NCI-H1436 treated with DMSO at 0.1 percent for 48 hours (cell line): ENCODE data around the gene KREMEN1.
A peak's percentile ranks its signal among the peaks of the same experiment; 100 is the strongest.

ENCODE experiments used
- DNase-seq: peaks from one replicate; lab custom pipeline; 2025; lab: John Stamatoyannopoulos, UW

KREMEN1 gene

GRCh38 chr22:29048822-29049654 is 23.8 kb upstream of the KREMEN1 start:
- DNase-seq, result no peak

GRCh38 chr22:29049655-29050263 is 23.1 kb upstream of the KREMEN1 start:
- DNase-seq, result no peak

- no peak for DNase-seq
These were observed 22.4 kb upstream of the KREMEN1 start for GRCh38 chr22:29050457-29050856.

- DNase-seq, result no peak
These were observed 19.7 kb upstream of the KREMEN1 start for GRCh38 chr22:29053048-29053702.

GRCh38 chr22:29054251-29054767 is 18.5 kb upstream of the KREMEN1 start:
- DNase-seq, result no peak

GRCh38 chr22:29055192-29055830 is 17.5 kb upstream of the KREMEN1 start:
- DNase-seq, result no peak

GRCh38 chr22:29056472-29056871 is 16.4 kb upstream of the KREMEN1 start:
- DNase-seq, result no peak

GRCh38 chr22:29060251-29060869 is 12.5 kb upstream of the KREMEN1 start:
- no peak for DNase-seq

GRCh38 chr22:29060931-29061330 is 11.9 kb upstream of the KREMEN1 start:
- DNase-seq, result no peak

GRCh38 chr22:29061773-29062172 is 11.1 kb upstream of the KREMEN1 start, which contains the start of gene C22orf31:
Gene C22orf31, minus strand, starts transcription at chr22:29061831. Its CDS starts 39 bp downstream, at chr22:29061792.
- no peak for DNase-seq

GRCh38 chr22:29062286-29062821 is 10.5 kb upstream of the KREMEN1 start:
- DNase-seq, result no peak

- no peak for DNase-seq
These were observed 7.2 kb upstream of the KREMEN1 start for GRCh38 chr22:29065468-29066190.

GRCh38 chr22:29069463-29069862 is 3.4 kb upstream of the KREMEN1 start:
- DNase-seq, result no peak

GRCh38 chr22:29070490-29070889 is 2.3 kb upstream of the KREMEN1 start:
- no peak for DNase-seq

- DNase-seq, result peak; percentile 15
These were observed 1.4 kb upstream of the KREMEN1 start for GRCh38 chr22:29071261-29072045.

- peak; percentile 69 for DNase-seq
These were observed 449 bp upstream of the KREMEN1 start for GRCh38 chr22:29072193-29072978.

GRCh38 chr22:29073618-29074275 is 912 bp downstream of the KREMEN1 start:
- no peak for DNase-seq

GRCh38 chr22:29074276-29074772 is 1.5 kb downstream of the KREMEN1 start:
- no peak for DNase-seq
